GM18907 (cell line): ENCODE results near the gene PCSK1N.
A peak's percentile ranks its signal among the peaks of the same experiment; 100 is the strongest.
"Not testable (repeated sequence)": the region's sequence is repeated elsewhere in the genome, so short reads cannot be mapped to it uniquely, and the experiment has no call there.

ENCODE experiments used
- ATAC-seq: cut with Tn5 transposase; IDR thresholded peaks from one replicate; pipeline ENCODE4 v1.9.1; 2021; ENCODE audit warnings: mild to moderate bottlenecking, moderate library complexity; ENCODE audit not compliant: unreplicated experiment

PCSK1N gene

GRCh38 chrX:48824066-48824465 is 11.3 kb downstream of the PCSK1N start:
- no peak for ATAC-seq

GRCh38 chrX:48823053-48823452 is 12.4 kb downstream of the PCSK1N start:
- ATAC-seq: no peak

GRCh38 chrX:48819394-48819793 is 16.0 kb downstream of the PCSK1N start:
- not testable (repeated sequence) for ATAC-seq

GRCh38 chrX:48818866-48819265 is 16.5 kb downstream of the PCSK1N start:
- ATAC-seq: no peak

GRCh38 chrX:48818098-48818497 is 17.3 kb downstream of the PCSK1N start:
- no peak for ATAC-seq

GRCh38 chrX:48816014-48816810 is 19.2 kb downstream of the PCSK1N start:
- ATAC-seq: no peak

GRCh38 chrX:48815266-48815665 is 20.1 kb downstream of the PCSK1N start:
- ATAC-seq: no peak

- no peak for ATAC-seq
Observed at GRCh38 chrX:48814722-48815121, 20.7 kb downstream of the PCSK1N start.

GRCh38 chrX:48813644-48814043 is 21.8 kb downstream of the PCSK1N start:
- no peak for ATAC-seq

GRCh38 chrX:48806081-48806480 is 29.3 kb downstream of the PCSK1N start:
- ATAC-seq: no peak

- ATAC-seq: no peak
Observed at GRCh38 chrX:48802905-48803200, 32.6 kb downstream of the PCSK1N start.

- ATAC-seq: peak; percentile 48
Observed at GRCh38 chrX:48802089-48802904, 33.1 kb downstream of the PCSK1N start.

GRCh38 chrX:48801280-48802088 is 33.9 kb downstream of the PCSK1N start, which contains the start of gene HDAC6:
Gene HDAC6 (plus strand): TSS chrX:48802067. CDS start chrX:48802693, 626 bp downstream.
- ATAC-seq: peak; percentile 87

GRCh38 chrX:48800574-48801279 is 34.7 kb downstream of the PCSK1N start:
- no peak for ATAC-seq

- ATAC-seq: no peak
Observed at GRCh38 chrX:48798318-48798717, 37.1 kb downstream of the PCSK1N start.

- no peak for ATAC-seq
Observed at GRCh38 chrX:48794911-48795515, 40.4 kb downstream of the PCSK1N start.

- no peak for ATAC-seq
Observed at GRCh38 chrX:48794340-48794910, 41.0 kb downstream of the PCSK1N start.

GRCh38 chrX:48793935-48794334 is 41.5 kb downstream of the PCSK1N start:
- ATAC-seq: no peak

- ATAC-seq: no peak
Observed at GRCh38 chrX:48792219-48792618, 43.2 kb downstream of the PCSK1N start.
